Urinary bladder (tissue), 4 donors: ENCODE results near the gene PAOX. TPM values are rescaled to one million over a fixed set of nuclear protein-coding genes. Genes with fewer than 3 reads are reported as not detected.
"Not testable (repeated sequence)": the region's sequence is repeated elsewhere in the genome, so short reads cannot be mapped to it uniquely, and the experiment has no call there.

Experiments
- DNase-seq: peaks from one replicate; pipeline ENCODE4 v3.0.0-alpha.2; 2015; ENCODE audit errors: extremely low spot score
- H3K27ac ChIP-seq: one replicate; pipeline ENCODE4 v1.5.1; 2013; ENCODE audit warnings: low read depth, mild to moderate bottlenecking, moderate library complexity
- H3K36me3 ChIP-seq: one replicate; pipeline ENCODE4 v1.6.1; 2013; ENCODE audit warnings: mild to moderate bottlenecking, moderate library complexity; ENCODE audit not compliant: insufficient read depth
- H3K4me1 ChIP-seq: one replicate; pipeline ENCODE4 v1.6.1; 2013; ENCODE audit warnings: mild to moderate bottlenecking, moderate library complexity; ENCODE audit not compliant: insufficient read depth
- H3K4me3 ChIP-seq: one replicate; pipeline ENCODE4 v1.5.1; 2013; ENCODE audit warnings: low read depth, low read length
- WGBS: extraction: QIAGEN DNeasy Blood & Tissue Kit; methylation state at CpG from one replicate; pipeline ENCODE4 v1.1.7; 2013; 5-methylcytosine and 5-hydroxymethylcytosine counted together
- polyA plus RNA-seq: library from polyadenylated mRNA; stranded (reverse); fragments of 200-250 nt; gene quantifications from one replicate; pipeline ENCODE4 v1.2.3, GENCODE V29; 2013
- total RNA-seq: library from RNA; depleted of rRNA; stranded (reverse); fragments of >200 nt; gene quantifications from one replicate; pipeline ENCODE4 v1.2.3, GENCODE V29; 2014
- donor health status: healthy with polysubstance abuse.
- donor health status: healthy.

Gene PAOX
- total and polyA plus RNA-seq, 2 donors = 4.3 to 8.9 TPM

- 91% methylated on average over 30 of the region's 30 CpGs for WGBS
- no peak overlapping the region for H3K4me3 ChIP-seq
Observed at GRCh38 chr10:133377025-133377817, 1.8 kb upstream of the PAOX start.

GRCh38 chr10:133377818-133378250, 1.2 kb upstream of the PAOX start:
- Histone ChIP-seq H3K27ac (peak overlapping the region; percentile 40), H3K4me1 (no peaks in the 10 kb centered on the region), H3K4me3 (peak overlapping the region; percentile 79), H3K36me3 (no peaks in the 10 kb centered on the region)
- WGBS = 26% methylated on average over 20 of the region's 20 CpGs
- DNase-seq = no peak

More at GRCh38 chr10:133377025-133377817, 1.8 kb upstream of the PAOX start:
- no peaks in the 10 kb centered on the region for H3K36me3 ChIP-seq
- H3K27ac ChIP-seq = no peak overlapping the region
- DNase-seq = no peak
- H3K4me1 ChIP-seq = no peaks in the 10 kb centered on the region

GRCh38 chr10:133378251-133379096, 588 bp upstream of the PAOX start:
- Histone ChIP-seq H3K4me1 (no peaks in the 10 kb centered on the region), H3K4me3 (peak overlapping the region; percentile 79), H3K36me3 (no peaks in the 10 kb centered on the region), H3K27ac (peak overlapping the region; percentile 71)
- under 1% methylated on average over 85 of the region's 90 CpGs for WGBS
- no peak for DNase-seq

GRCh38 chr10:133379801-133380666, 972 bp downstream of the PAOX start:
- 90% methylated on average over 36 of the region's 36 CpGs for WGBS
- DNase-seq = no peak
- no peaks in the 10 kb centered on the region for H3K4me1 ChIP-seq
- no peaks in the 10 kb centered on the region for H3K36me3 ChIP-seq
- H3K27ac ChIP-seq = no peak overlapping the region
- H3K4me3 ChIP-seq = peak overlapping the region; percentile 79

- Histone ChIP-seq H3K4me3 (no peak overlapping the region), H3K27ac (no peak overlapping the region), H3K36me3 (no peaks in the 10 kb centered on the region), H3K4me1 (no peaks in the 10 kb centered on the region)
- no peak for DNase-seq
- WGBS = 90% methylated on average over 8 of the region's 8 CpGs
Observed at GRCh38 chr10:133381036-133381435, 2.0 kb downstream of the PAOX start.

- Histone ChIP-seq H3K4me3 (no peak overlapping the region), H3K27ac (no peak overlapping the region), H3K4me1 (no peaks in the 10 kb centered on the region), H3K36me3 (no peaks in the 10 kb centered on the region)
- WGBS = 96% methylated on average over 4 of the region's 4 CpGs
- no peak for DNase-seq
Observed at GRCh38 chr10:133383551-133383950, 4.5 kb downstream of the PAOX start.

GRCh38 chr10:133384071-133384470, 5.0 kb downstream of the PAOX start:
- no peaks in the 10 kb centered on the region for H3K4me1 ChIP-seq
- 92% methylated on average over 13 of the region's 13 CpGs for WGBS
- DNase-seq = no peak
- no peak overlapping the region for H3K27ac ChIP-seq
- no peak overlapping the region for H3K4me3 ChIP-seq
- H3K36me3 ChIP-seq = no peaks in the 10 kb centered on the region

- no peaks in the 10 kb centered on the region for H3K36me3 ChIP-seq
- 92% methylated on average over 2 of the region's 2 CpGs for WGBS
- no peak for DNase-seq
Observed at GRCh38 chr10:133385214-133385613, 6.2 kb downstream of the PAOX start.

GRCh38 chr10:133386951-133387350, 7.9 kb downstream of the PAOX start:
- H3K36me3 ChIP-seq, H3K4me1 ChIP-seq, H3K27ac ChIP-seq, DNase-seq, H3K4me3 ChIP-seq: not testable (repeated sequence)
- 98% methylated on average over 4 of the region's 4 CpGs for WGBS

More at GRCh38 chr10:133385214-133385613, 6.2 kb downstream of the PAOX start:
- Histone ChIP-seq H3K4me3 (no peak overlapping the region), H3K27ac (no peak overlapping the region), H3K4me1 (no peaks in the 10 kb centered on the region)

- Histone ChIP-seq H3K4me3 (no peak overlapping the region), H3K27ac (no peak overlapping the region), H3K36me3 (no peaks in the 10 kb centered on the region), H3K4me1 (no peaks in the 10 kb centered on the region)
- DNase-seq = no peak
- WGBS = 89% methylated on average over 17 of the region's 17 CpGs
Observed at GRCh38 chr10:133388236-133388972, 9.3 kb downstream of the PAOX start.

GRCh38 chr10:133388973-133389818, 10.1 kb downstream of the PAOX start:
- Histone ChIP-seq H3K36me3 (no peaks in the 10 kb centered on the region), H3K4me3 (no peak overlapping the region), H3K4me1 (no peaks in the 10 kb centered on the region), H3K27ac (no peak overlapping the region)
- no peak for DNase-seq
- 79% methylated on average over 39 of the region's 39 CpGs for WGBS

- no peak overlapping the region for H3K4me3 ChIP-seq
- no peak for DNase-seq
- no peak overlapping the region for H3K27ac ChIP-seq
- H3K36me3 ChIP-seq = no peaks in the 10 kb centered on the region
- WGBS = 87% methylated on average over 19 of the region's 19 CpGs
- no peaks in the 10 kb centered on the region for H3K4me1 ChIP-seq
Observed at GRCh38 chr10:133390597-133391248, 11.7 kb downstream of the PAOX start.
